Keratinocyte (primary cell): ENCODE data around the gene CCDC192. TPM values are rescaled to one million over a fixed set of nuclear protein-coding genes. Genes with fewer than 3 reads are reported as not detected.

Experiments
- DNase-seq: peaks from one replicate; pipeline ENCODE4 v3.0.0-alpha.2; 2011; ENCODE audit warnings: low read depth, missing footprints, low spot score
- FAIRE-seq: peaks from 2 replicates; lab custom pipeline; 2011; peaks lifted over from hg19 to GRCh38; lab: Jason Lieb, UNC
- H2AFZ ChIP-seq: 2 replicates; pipeline ENCODE4 v1.6.0; 2012; ENCODE audit warnings: low read length, control low read depth, inconsistent platforms; ENCODE audit not compliant: control insufficient read depth
- H3K27ac ChIP-seq: 2 replicates; pipeline ENCODE4 v1.5.1; 2011; ENCODE audit warnings: low read length; ENCODE audit not compliant: control insufficient read depth, insufficient read depth
- H3K27me3 ChIP-seq: 3 replicates; pipeline ENCODE4 v1.6.0; 2011; ENCODE audit warnings: low read length; ENCODE audit not compliant: control insufficient read depth, insufficient read depth; ENCODE audit errors: extremely low read depth
- H3K36me3 ChIP-seq, 2 experiments: 2 replicates in 1 of 2; 3 replicates in 1 of 2; pipeline ENCODE4 v1.5.1; 2011; ENCODE audit warnings: low read length in 2 of 2, mild to moderate bottlenecking in 1 of 2; ENCODE audit not compliant: control insufficient read depth in 2 of 2, insufficient read depth in 2 of 2; ENCODE audit errors: extremely low read depth in 1 of 2
- H3K4me1 ChIP-seq: 3 replicates; pipeline ENCODE4 v1.5.1; 2011; ENCODE audit warnings: low read length; ENCODE audit not compliant: control insufficient read depth, insufficient read depth; ENCODE audit errors: extremely low read depth
- H3K4me2 ChIP-seq: 3 replicates; pipeline ENCODE4 v1.6.0; 2011; ENCODE audit warnings: low read depth, low read length; ENCODE audit not compliant: control insufficient read depth, insufficient read depth; ENCODE audit errors: extremely low read depth
- H3K4me3 ChIP-seq, 3 experiments: fragments of 200-600 bp in 1 of 3; sonication (generic) in 1 of 3; 2 replicates in 2 of 3; 3 replicates in 1 of 3; pipeline ENCODE4 v1.5.1; 2011 to 2016; ENCODE audit warnings: low read length in 3 of 3, mild to moderate bottlenecking in 3 of 3, control low read depth in 2 of 3, inconsistent platforms in 1 of 3, low read depth in 1 of 3, mixed read lengths in 1 of 3, mixed run types in 1 of 3, moderate library complexity in 1 of 3; ENCODE audit not compliant: control insufficient read depth in 2 of 3, insufficient read depth in 2 of 3; ENCODE audit errors: extremely low read depth in 1 of 3
- H3K79me2 ChIP-seq: 2 replicates; pipeline ENCODE4 v1.6.0; 2012; ENCODE audit warnings: low read length; ENCODE audit not compliant: control insufficient read depth, insufficient read depth
- H3K9ac ChIP-seq: 3 replicates; pipeline ENCODE4 v1.6.0; 2011; ENCODE audit warnings: low read length; ENCODE audit not compliant: control insufficient read depth, insufficient read depth; ENCODE audit errors: extremely low read depth
- H3K9me1 ChIP-seq: 3 replicates; pipeline ENCODE4 v1.6.0; 2011; ENCODE audit warnings: low read length; ENCODE audit not compliant: control insufficient read depth, insufficient read depth; ENCODE audit errors: extremely low read depth
- H3K9me3 ChIP-seq: 2 replicates; pipeline ENCODE4 v1.5.1; 2012; ENCODE audit warnings: low read depth, low read length; ENCODE audit not compliant: control insufficient read depth
- H4K20me1 ChIP-seq: 3 replicates; pipeline ENCODE4 v1.6.0; 2011; ENCODE audit warnings: low read length; ENCODE audit not compliant: control insufficient read depth, insufficient read depth; ENCODE audit errors: extremely low read depth
- CTCF ChIP-seq, 3 experiments: IDR thresholded peaks in 1 of 3; conservative IDR thresholded peaks in 1 of 3; optimal IDR thresholded peaks in 1 of 3; 2 replicates in 2 of 3; 3 replicates in 1 of 3; pipeline versions ENCODE3 to v1.5.1; 2011; ENCODE audit warnings: low read length in 3 of 3, mild to moderate bottlenecking in 3 of 3, moderate library complexity in 2 of 3, control low read depth in 1 of 3, inconsistent platforms in 1 of 3; ENCODE audit not compliant: insufficient read depth in 2 of 3; ENCODE audit errors: extremely low read depth in 1 of 3
- EZH2 ChIP-seq: IDR thresholded peaks from one replicate; pipeline ENCODE4 v1.6.1; 2012; ENCODE audit warnings: inconsistent platforms, mild to moderate bottlenecking, low read length, moderate library complexity
- dilution Hi-C: fragments of 300-500 bp; cut with MboI; formaldehyde crosslinking; loops from one replicate; pipeline ENCODE4 v1.7.0; 2020; ENCODE audit warnings: low sequenced_read_pairs; ENCODE audit not compliant: extremely low pct_ligation_motif_present
- polyA plus RNA-seq, 5 experiments: library from polyadenylated mRNA; depleted of rRNA in 3 of 5; stranded (reverse) in 3 of 5; stranded (forward) in 1 of 5; unstranded in 1 of 5; fragments of >200 nt; gene quantifications; 1 replicate in 1 of 5; 2 replicates in 3 of 5; 3 replicates in 1 of 5; pipeline versions ENCODE4 v1.2.1 to v1.2.3, GENCODE V29; 2011 to 2012; ENCODE audit warnings: missing spikeins in 2 of 5, low read depth in 1 of 5, low replicate concordance in 1 of 5

The CCDC192 gene
- polyA plus RNA-seq, 1 donor (not counting 4 experiments of a cell fraction or from before 2014, with no cell fraction given), result not detected

GRCh38 chr5:127938746-127939145 lies 235.6 kb downstream of the CCDC192 start:
- Histone ChIP-seq H3K79me2 (no peaks in the 10 kb centered on the region), H3K9me1 (no peaks in the 10 kb centered on the region), H3K27ac (no peak overlapping the region), H3K27me3 (no peaks in the 10 kb centered on the region), H3K9me3 (no peaks in the 10 kb centered on the region), H4K20me1 (no peaks in the 10 kb centered on the region), H3K36me3 (no peaks in the 10 kb centered on the region), H3K4me2 (no peak overlapping the region), H2AFZ (no peak overlapping the region), H3K4me1 (peaks cover 20% of the 10 kb centered on the region), H3K9ac (no peak overlapping the region), H3K4me3 (no peak overlapping the region)
- DNase-seq (no peak), FAIRE-seq (no peak)
- TF ChIP-seq CTCF (optimal IDR thresholded peaks at IDR 0.05 in 1 of 3, IDR thresholded peaks at IDR 0.05 in 1 of 3, conservative IDR thresholded peaks at IDR 0.05 in 1 of 3; ENCODE audit: extremely low read depth in 1 of 3, insufficient read depth in 2 of 3, low read length in 3 of 3), result no peak
- TF ChIP-seq EZH2, result no peak
- dilution Hi-C loops, result no loop called here

DNA sequence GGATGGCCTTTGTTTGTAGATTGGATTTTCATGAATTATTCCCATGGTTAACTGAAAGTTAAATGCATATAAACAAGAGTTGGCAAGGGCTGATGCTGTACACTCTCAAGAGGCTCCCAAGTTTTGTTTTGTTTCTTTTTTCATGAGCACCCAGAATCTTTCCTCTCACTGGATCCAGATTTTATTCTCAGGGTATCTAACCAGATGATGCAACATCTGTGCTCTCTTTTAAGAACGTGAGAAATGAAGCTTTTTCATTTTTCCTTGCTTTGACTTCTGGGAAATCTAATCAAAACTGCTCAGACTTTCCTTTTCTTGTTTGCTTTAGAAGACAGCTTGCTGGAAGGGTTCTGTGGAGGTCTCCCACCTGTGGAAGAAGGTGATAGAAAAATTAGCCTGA lies 237.7 kb downstream of the CCDC192 start:
- dilution Hi-C loops, result no loop called here
- no peaks in the 10 kb centered on the region for H3K9me1 ChIP-seq
- H3K27me3 ChIP-seq, result no peaks in the 10 kb centered on the region
- no peak overlapping the region for H3K9ac ChIP-seq
- H2AFZ ChIP-seq, result no peak overlapping the region
- H3K4me2 ChIP-seq, result no peak overlapping the region
- H3K4me3 ChIP-seq, result no peak overlapping the region
- H3K9me3 ChIP-seq, result no peaks in the 10 kb centered on the region
- no peaks in the 10 kb centered on the region for H3K79me2 ChIP-seq
- H3K27ac ChIP-seq, result no peak overlapping the region
- no peak for FAIRE-seq
- no peak for DNase-seq
- TF ChIP-seq CTCF (optimal IDR thresholded peaks at IDR 0.05 in 1 of 3, IDR thresholded peaks at IDR 0.05 in 1 of 3, conservative IDR thresholded peaks at IDR 0.05 in 1 of 3; ENCODE audit: extremely low read depth in 1 of 3, insufficient read depth in 2 of 3, low read length in 3 of 3), result no peak
- TF ChIP-seq EZH2, result no peak
- H3K36me3 ChIP-seq, result no peaks in the 10 kb centered on the region
- H3K4me1 ChIP-seq, result peaks cover 7% of the 10 kb centered on the region
- no peaks in the 10 kb centered on the region for H4K20me1 ChIP-seq
